ENCODE data around the gene OR13J1. TPM values are rescaled to one million over a fixed set of nuclear protein-coding genes. Genes with fewer than 3 reads are reported as not detected.
"Not testable (repeated sequence)": the region's sequence is repeated elsewhere in the genome, so short reads cannot be mapped to it uniquely, and the experiment has no call there.

The OR13J1 gene
- polyA plus RNA-seq, 2 of the 4 experiments (the other 2 are of a cell fraction) = not detected

DNA sequence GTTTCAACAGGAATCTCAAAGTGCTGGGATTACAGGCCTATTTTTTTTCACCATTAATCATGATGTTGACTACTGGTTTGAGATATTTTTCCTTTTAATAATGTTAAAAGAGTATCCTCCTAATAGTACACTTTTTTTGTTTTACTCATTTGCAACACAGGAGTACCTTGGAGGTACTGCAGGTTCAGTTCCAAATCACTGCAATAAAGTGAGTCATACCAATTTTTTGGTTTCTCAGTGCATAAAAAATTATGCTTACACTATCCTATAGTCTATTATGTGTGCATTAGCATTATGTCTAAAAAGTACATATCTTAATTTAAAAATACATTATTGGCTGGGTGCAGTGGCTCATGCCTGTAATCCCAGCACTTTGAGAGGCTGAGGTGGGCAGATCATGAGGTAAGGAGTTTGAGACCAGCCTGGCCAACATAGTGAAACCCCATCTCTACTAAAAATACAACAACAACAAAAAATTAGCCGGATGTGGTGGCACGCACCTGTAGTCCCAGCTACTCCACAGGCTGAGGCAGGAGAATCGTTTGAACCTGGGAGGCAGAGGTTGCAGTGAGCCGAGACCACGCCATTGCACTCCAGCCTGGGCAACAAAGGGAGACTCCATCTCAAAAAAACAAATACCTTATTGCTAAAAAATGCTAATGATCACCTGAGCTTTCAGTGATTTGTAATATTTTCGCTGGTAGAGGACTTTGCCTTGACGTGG, 27.3 kb upstream of the OR13J1 start:
- POLR2A ChIA-PET; H3K4me2 ChIP-seq; FAIRE-seq; H3K9me3 ChIP-seq; H3K27ac ChIP-seq; H3K4me1 ChIP-seq; ATAC-seq; H3K4me3 ChIP-seq; DNase-seq (ENCODE audit: low read depth in 1 of 2, low spot score in 1 of 2); TF ChIP-seq FOSL2 (IDR thresholded peaks at IDR 0.05): not testable (repeated sequence)
- WGBS (ENCODE audit: missing lambda C conversion rate) = 50% methylated on average over 7 of the region's 7 CpGs
- peak; percentile 24; the same call in 1 of the 2 replicates for TF ChIP-seq FOSL2 (CRISPR knock-in tag; IDR thresholded peaks at IDR 0.05)
- CTCF ChIA-PET = interaction anchor here (0.7 to 5.9 kb wide), 11 partner anchors 8 to 141 kb away, joined by 3 to 39 read pairs (median 5); no protein-coding TSS in a partner anchor

DNA sequence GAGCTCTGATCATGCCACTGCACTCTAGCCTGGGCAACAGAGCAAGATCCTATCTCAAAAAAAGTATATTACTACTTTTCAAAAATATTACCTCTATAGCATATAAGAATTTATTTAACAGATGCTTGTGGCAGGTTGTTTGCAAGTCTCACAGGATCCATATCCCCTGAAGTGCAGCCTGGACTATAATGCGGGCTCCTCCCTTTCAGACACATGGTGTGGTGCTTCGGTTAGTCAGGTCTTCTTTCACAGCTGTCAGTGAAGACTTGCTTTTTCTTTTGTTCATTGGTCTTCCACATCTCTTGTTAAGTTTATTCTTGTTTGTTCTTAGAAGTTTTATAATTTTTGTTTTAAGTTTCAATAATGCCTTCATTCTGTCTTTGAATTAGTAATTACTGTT, 26.4 kb upstream of the OR13J1 start:
- 86% methylated on average over 2 of the region's 2 CpGs for WGBS (ENCODE audit: missing lambda C conversion rate)
- no peak overlapping the region for H3K27ac ChIP-seq
- no peaks in the 10 kb centered on the region for H3K4me1 ChIP-seq
- ChIA-PET CTCF (interaction anchor here (0.8 to 5.9 kb wide), 10 partner anchors 9 to 128 kb away, joined by 3 to 39 read pairs (median 5); no protein-coding TSS in a partner anchor), POLR2A (no interaction called here)
- no peak for ATAC-seq
- no peak for FAIRE-seq
- TF ChIP-seq HOXB13 (CRISPR knock-in tag; IDR thresholded peaks at IDR 0.05; ENCODE audit: low read depth) = no peak
- TF ChIP-seq EHMT2 (IDR thresholded peaks at IDR 0.05; ENCODE audit: low read depth) = no peak
- no peak for TF ChIP-seq NR3C1 (IDR thresholded peaks at IDR 0.05)
- TF ChIP-seq ZNF302 (CRISPR knock-in tag; IDR thresholded peaks at IDR 0.05) = no peak
- TF ChIP-seq, protein P1, sequence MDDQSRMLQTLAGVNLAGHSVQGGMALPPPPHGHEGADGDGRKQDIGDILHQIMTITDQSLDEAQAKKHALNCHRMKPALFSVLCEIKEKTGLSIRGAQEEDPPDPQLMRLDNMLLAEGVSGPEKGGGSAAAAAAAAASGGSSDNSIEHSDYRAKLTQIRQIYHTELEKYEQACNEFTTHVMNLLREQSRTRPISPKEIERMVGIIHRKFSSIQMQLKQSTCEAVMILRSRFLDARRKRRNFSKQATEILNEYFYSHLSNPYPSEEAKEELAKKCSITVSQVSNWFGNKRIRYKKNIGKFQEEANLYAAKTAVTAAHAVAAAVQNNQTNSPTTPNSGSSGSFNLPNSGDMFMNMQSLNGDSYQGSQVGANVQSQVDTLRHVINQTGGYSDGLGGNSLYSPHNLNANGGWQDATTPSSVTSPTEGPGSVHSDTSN (IDR thresholded peaks at IDR 0.05) = no peak
- TF ChIP-seq RARB (CRISPR knock-in tag; IDR thresholded peaks at IDR 0.05) = no peak
- TF ChIP-seq SMC3 (IDR thresholded peaks at IDR 0.05) = no peak
- TF ChIP-seq EHF (CRISPR knock-in tag; IDR thresholded peaks at IDR 0.05) = no peak
- TF ChIP-seq RNF2 (IDR thresholded peaks at IDR 0.05; ENCODE audit: borderline replicate concordance, low read depth) = no peak
- no peaks in the 10 kb centered on the region for H3K9me3 ChIP-seq
- H3K4me2 ChIP-seq = no peak overlapping the region
- no peak overlapping the region for H3K4me3 ChIP-seq
- DNase-seq (ENCODE audit: low read depth in 1 of 2, low spot score in 1 of 2) = no peak

GRCh38 chr9:35892051-35892450, 21.9 kb upstream of the OR13J1 start:
- no peak overlapping the region for H3K27ac ChIP-seq
- CTCF ChIA-PET = interaction anchor here (0.7 to 4.5 kb wide), 8 partner anchors 10 to 1609 kb away, joined by 3 to 33 read pairs (median 4); no protein-coding TSS in a partner anchor
- WGBS (ENCODE audit: missing lambda C conversion rate) = 94% methylated on average over 1 of the region's 1 CpG
- TF ChIP-seq HOXB13 (CRISPR knock-in tag; IDR thresholded peaks at IDR 0.05; ENCODE audit: low read depth) = no peak
- TF ChIP-seq HOXA7 (CRISPR knock-in tag; IDR thresholded peaks at IDR 0.05) = no peak
- H3K4me2 ChIP-seq = no peak overlapping the region
- DNase-seq (ENCODE audit: low read depth in 1 of 2, low spot score in 1 of 2) (no peak), ATAC-seq (no peak), FAIRE-seq (no peak)
- no peaks in the 10 kb centered on the region for H3K4me1 ChIP-seq
- H3K9me3 ChIP-seq = no peaks in the 10 kb centered on the region
- POLR2A ChIA-PET = no interaction called here
- no peak overlapping the region for H3K4me3 ChIP-seq

- no peak for DNase-seq (ENCODE audit: low read depth in 1 of 2, low spot score in 1 of 2)
- CTCF ChIA-PET = interaction anchor here (1.1 to 4.5 kb wide), 9 partner anchors 9 to 156 kb away, joined by 3 to 33 read pairs (median 4); no protein-coding TSS in a partner anchor
- Histone ChIP-seq H3K4me1 (no peaks in the 10 kb centered on the region), H3K9me3 (no peaks in the 10 kb centered on the region), H3K4me3 (no peak overlapping the region), H3K27ac (no peak overlapping the region), H3K4me2 (no peak overlapping the region)
- TF ChIP-seq RAD21 (conservative IDR thresholded peaks at IDR 0.05 in 1 of 2, IDR thresholded peaks at IDR 0.05 in 1 of 2) = no peak
- no peak for TF ChIP-seq NPAS2 (CRISPR knock-in tag; IDR thresholded peaks at IDR 0.05; ENCODE audit: borderline replicate concordance)
- TF ChIP-seq POLR2AphosphoS2 (conservative IDR thresholded peaks at IDR 0.05; ENCODE audit: low read length) = no peak
- no peak for TF ChIP-seq JUNB (IDR thresholded peaks at IDR 0.05)
- TF ChIP-seq MAFK (IDR thresholded peaks at IDR 0.05; ENCODE audit: partially characterized antibody) = no peak
- no peak for TF ChIP-seq CEBPB (IDR thresholded peaks at IDR 0.05)
- TF ChIP-seq HEYL (CRISPR knock-in tag; IDR thresholded peaks at IDR 0.05) = no peak
- TF ChIP-seq, protein P2, sequence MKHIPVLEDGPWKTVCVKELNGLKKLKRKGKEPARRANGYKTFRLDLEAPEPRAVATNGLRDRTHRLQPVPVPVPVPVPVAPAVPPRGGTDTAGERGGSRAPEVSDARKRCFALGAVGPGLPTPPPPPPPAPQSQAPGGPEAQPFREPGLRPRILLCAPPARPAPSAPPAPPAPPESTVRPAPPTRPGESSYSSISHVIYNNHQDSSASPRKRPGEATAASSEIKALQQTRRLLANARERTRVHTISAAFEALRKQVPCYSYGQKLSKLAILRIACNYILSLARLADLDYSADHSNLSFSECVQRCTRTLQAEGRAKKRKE (CRISPR knock-in tag; IDR thresholded peaks at IDR 0.05; ENCODE audit: low read depth) = no peak
- TF ChIP-seq ZSCAN20 (CRISPR knock-in tag; IDR thresholded peaks at IDR 0.05) = no peak
- no peak for TF ChIP-seq BHLHE40 (IDR thresholded peaks at IDR 0.05; ENCODE audit: low read depth, low read length)
- no peak for TF ChIP-seq SMC3 (IDR thresholded peaks at IDR 0.05)
- no peak for TF ChIP-seq NFE2L2 (conservative IDR thresholded peaks at IDR 0.05; ENCODE audit: low read length)
- no peak for TF ChIP-seq ZFP36 (IDR thresholded peaks at IDR 0.05; ENCODE audit: borderline replicate concordance, partially characterized antibody)
- TF ChIP-seq, protein P3, sequence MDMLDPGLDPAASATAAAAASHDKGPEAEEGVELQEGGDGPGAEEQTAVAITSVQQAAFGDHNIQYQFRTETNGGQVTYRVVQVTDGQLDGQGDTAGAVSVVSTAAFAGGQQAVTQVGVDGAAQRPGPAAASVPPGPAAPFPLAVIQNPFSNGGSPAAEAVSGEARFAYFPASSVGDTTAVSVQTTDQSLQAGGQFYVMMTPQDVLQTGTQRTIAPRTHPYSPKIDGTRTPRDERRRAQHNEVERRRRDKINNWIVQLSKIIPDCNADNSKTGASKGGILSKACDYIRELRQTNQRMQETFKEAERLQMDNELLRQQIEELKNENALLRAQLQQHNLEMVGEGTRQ (IDR thresholded peaks at IDR 0.05) = no peak
- ATAC-seq = no peak
- POLR2A ChIA-PET = interaction anchor here (0.6 kb wide), 2 partner anchors 41 to 332 kb away, joined by 3 read pairs; no protein-coding TSS in a partner anchor
- no peak for FAIRE-seq
- 70% methylated on average over 3 of the region's 3 CpGs for WGBS (ENCODE audit: missing lambda C conversion rate)
These were observed 21.4 kb upstream of the OR13J1 start for GRCh38 chr9:35891646-35892045.

All from A549 (cell line).